Measurements from ENCODE around the gene DOK7.

- TF ChIP-seq TAF1 (IDR thresholded peaks at IDR 0.05; ENCODE audit: low read depth, low read length): no peak
- TF ChIP-seq POLR2AphosphoS5 (IDR thresholded peaks at IDR 0.05; ENCODE audit: low read depth, low read length): no peak
- TF ChIP-seq POLR2A (IDR thresholded peaks at IDR 0.05; ENCODE audit: low read depth, low read length): no peak
These were observed 14.0 kb downstream of the DOK7 start for GRCh38 chr4:3476936-3477749.
